Heart left ventricle (tissue), 16 donors: ENCODE results near the gene GPR171. TPM values are rescaled to one million over a fixed set of nuclear protein-coding genes. Genes with fewer than 3 reads are reported as not detected.
"Not testable (repeated sequence)": the region's sequence is repeated elsewhere in the genome, so short reads cannot be mapped to it uniquely, and the experiment has no call there.

Experiments
- ATAC-seq, 4 donors: fragments of 200-7000 bp; cut with Tn5 transposase; one replicate each; pipeline ENCODE4 v1.9.1; 2020 to 2022; ENCODE audit warnings: moderate library complexity in 4 of 4, mild to moderate bottlenecking in 3 of 4, moderate number of reproducible peaks in 1 of 4
- DNase-seq, 5 donors: peaks; one replicate each; pipeline ENCODE4 v3.0.0-alpha.2; 2020
- H3K27ac ChIP-seq, 12 donors: fragments of 200-600 bp; sonication (generic) in 4 of 12; one replicate each; pipeline versions ENCODE4 v1.5.0 to v1.8.0; 2016 to 2022; ENCODE audit warnings: mild to moderate bottlenecking in 2 of 12
- H3K27me3 ChIP-seq, 9 donors: fragments of 200-600 bp; sonication (generic) in 2 of 9; one replicate each; pipeline versions ENCODE4 v1.5.1 to v1.8.0; 2016 to 2022; ENCODE audit warnings: mild to moderate bottlenecking in 3 of 9
- H3K36me3 ChIP-seq, 9 donors: fragments of 200-600 bp; sonication (generic) in 2 of 9; one replicate each; pipeline versions ENCODE4 v1.5.0 to v1.8.0; 2018 to 2022; ENCODE audit warnings: mild to moderate bottlenecking in 2 of 9
- H3K4me1 ChIP-seq, 12 donors: fragments of 200-600 bp; sonication (generic) in 4 of 12; one replicate each; pipeline versions ENCODE4 v1.5.0 to v1.8.0; 2016 to 2022; ENCODE audit warnings: mild to moderate bottlenecking in 3 of 12
- H3K4me3 ChIP-seq, 12 donors: fragments of 200-600 bp; sonication (generic) in 4 of 12; one replicate each; pipeline versions ENCODE4 v1.5.0 to v1.8.0; 2017 to 2022; ENCODE audit warnings: mild to moderate bottlenecking in 9 of 12, moderate library complexity in 4 of 12
- H3K9me3 ChIP-seq, 12 donors: fragments of 200-600 bp; sonication (generic) in 4 of 12; one replicate each; pipeline versions ENCODE4 v1.5.0 to v1.8.0; 2016 to 2022; ENCODE audit warnings: mild to moderate bottlenecking in 1 of 12
- POLR2A ChIP-seq, 2 donors: fragments of 450-650 bp; IDR thresholded peaks; one replicate each; pipeline ENCODE4 v1.6.1; 2017; ENCODE audit warnings: antibody characterized with exemption in 2 of 2, mild to moderate bottlenecking in 2 of 2, moderate library complexity in 2 of 2
- WGBS, 4 donors: extraction: QIAGEN DNeasy Blood & Tissue Kit in 2 of 4; methylation state at CpG; one replicate each; pipeline versions ENCODE4 v1.1.5 to v1.1.7; 2013 to 2018; 5-methylcytosine and 5-hydroxymethylcytosine counted together
- intact Hi-C, 10 donors: fragments of 100-400 bp; cut with DNase I; formaldehyde crosslinking; loops; one replicate each; pipeline versions ENCODE4 v1.11.1 to v1.14.2; 2022
- polyA plus RNA-seq, 2 donors: library from polyadenylated mRNA; stranded (reverse); fragments of 200-250 nt; gene quantifications; one replicate each; pipeline ENCODE4 v1.2.3, GENCODE V29; 2013
- total RNA-seq, 9 donors: library from RNA; depleted of rRNA in 2 of 9; stranded (reverse); fragments of >200 nt in 2 of 9; fragmentation: NEBNext Ultra II Directional in 3 of 9; extraction: Animal tissue kit (Norgen Biotek cat#: 25700) in 3 of 9; gene quantifications; one replicate each; pipeline versions ENCODE4 v1.1.0 to v1.2.4, GENCODE V29; 2016 to 2023
- TF ChIP-seq, protein P1 (sequence below), 12 donors: fragments of 200-600 bp; sonication (generic) in 4 of 12; IDR thresholded peaks; one replicate each; pipeline versions ENCODE4 v1.5.0 to v1.8.0; 2018 to 2022; ENCODE audit warnings: antibody characterized with exemption in 12 of 12, mild to moderate bottlenecking in 5 of 12
- donor health status: ischemic (EF 13 %, LVEDD 7.1; RV severe dilation, severe dysfunction).
- donor health status: healthy with polysubstance abuse.
- donor health status: DM: no; HTN: yes; CAD: no.
- donor health status: DM: no; HTN: no; CAD: no.
- donor health status: ischemic (EF 25% LVEDD 6.9; RV normal size, moderate dysfunction).
- donor health status: ischemic (EF 25% LVEDD 5.7; RV mildly dilated, moderate dysfunction).
- donor health status: healthy.
- donor health status: DM: yes; HTN: yes; CAD: no.
- donor health status: ischemic (EF 35%, LVEDD 5.7; RV mildly dilated, moderate dysfunction).
- donor health status: nonischemic (EF 11% LVEDD 7.7; RV severe dilation, severe dysfunction).
- donor health status: DM: yes; HTN: yes; CAD: no.
- donor health status: PGD.
- donor health status: ischemic (EF 29% LVEDD 5.4; RV normal size, mild dysfunction).
- donor health status: nonischemic (EF 23%, LVEDD 6.1; RV moderate dilation, normal function).

The GPR171 gene
- total and polyA plus RNA-seq, 11 donors, result 0.18 to 2.1 (median 0.34) TPM; not detected in 5

DNA sequence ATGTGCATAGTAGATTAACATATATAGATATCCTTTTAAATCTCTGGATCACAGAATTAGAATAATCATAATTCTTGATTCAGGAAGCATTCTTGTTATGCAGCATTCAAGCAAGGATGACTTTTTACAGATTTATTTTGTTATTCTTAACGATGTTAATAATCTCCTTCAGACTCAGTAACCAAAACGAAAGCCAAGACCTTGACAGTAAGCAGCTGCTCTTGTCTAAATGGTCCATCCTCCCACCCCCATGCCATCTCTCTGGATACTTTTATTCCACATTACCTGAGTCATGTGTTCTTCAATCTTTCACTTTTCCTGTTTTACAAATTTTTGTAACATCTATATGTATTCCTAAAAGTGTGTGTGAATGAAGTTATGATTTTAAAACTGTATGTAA, 33.3 kb upstream of the GPR171 start:
- Histone ChIP-seq H3K4me1 (peaks cover 0 to 11% (median 0%) of the 10 kb centered on the region in 12 donors), H3K36me3 (no peaks in the 10 kb centered on the region), H3K9me3 (no peaks in the 10 kb centered on the region), H3K27me3 (no peaks in the 10 kb centered on the region), H3K4me3 (no peak overlapping the region), H3K27ac (peak overlapping the region in 1 of 12 donors; percentile 49)
- TF ChIP-seq, protein P1, sequence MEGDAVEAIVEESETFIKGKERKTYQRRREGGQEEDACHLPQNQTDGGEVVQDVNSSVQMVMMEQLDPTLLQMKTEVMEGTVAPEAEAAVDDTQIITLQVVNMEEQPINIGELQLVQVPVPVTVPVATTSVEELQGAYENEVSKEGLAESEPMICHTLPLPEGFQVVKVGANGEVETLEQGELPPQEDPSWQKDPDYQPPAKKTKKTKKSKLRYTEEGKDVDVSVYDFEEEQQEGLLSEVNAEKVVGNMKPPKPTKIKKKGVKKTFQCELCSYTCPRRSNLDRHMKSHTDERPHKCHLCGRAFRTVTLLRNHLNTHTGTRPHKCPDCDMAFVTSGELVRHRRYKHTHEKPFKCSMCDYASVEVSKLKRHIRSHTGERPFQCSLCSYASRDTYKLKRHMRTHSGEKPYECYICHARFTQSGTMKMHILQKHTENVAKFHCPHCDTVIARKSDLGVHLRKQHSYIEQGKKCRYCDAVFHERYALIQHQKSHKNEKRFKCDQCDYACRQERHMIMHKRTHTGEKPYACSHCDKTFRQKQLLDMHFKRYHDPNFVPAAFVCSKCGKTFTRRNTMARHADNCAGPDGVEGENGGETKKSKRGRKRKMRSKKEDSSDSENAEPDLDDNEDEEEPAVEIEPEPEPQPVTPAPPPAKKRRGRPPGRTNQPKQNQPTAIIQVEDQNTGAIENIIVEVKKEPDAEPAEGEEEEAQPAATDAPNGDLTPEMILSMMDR (IDR thresholded peaks at IDR 0.05), result no peak
- no peak for TF ChIP-seq POLR2A (IDR thresholded peaks at IDR 0.05)
- DNase-seq (no peak), ATAC-seq (no peak)
- 51 to 70% (median 59%) methylated on average over 2 of the region's 2 CpGs for WGBS, 4 donors
- intact Hi-C loops, result no loop called here

DNA sequence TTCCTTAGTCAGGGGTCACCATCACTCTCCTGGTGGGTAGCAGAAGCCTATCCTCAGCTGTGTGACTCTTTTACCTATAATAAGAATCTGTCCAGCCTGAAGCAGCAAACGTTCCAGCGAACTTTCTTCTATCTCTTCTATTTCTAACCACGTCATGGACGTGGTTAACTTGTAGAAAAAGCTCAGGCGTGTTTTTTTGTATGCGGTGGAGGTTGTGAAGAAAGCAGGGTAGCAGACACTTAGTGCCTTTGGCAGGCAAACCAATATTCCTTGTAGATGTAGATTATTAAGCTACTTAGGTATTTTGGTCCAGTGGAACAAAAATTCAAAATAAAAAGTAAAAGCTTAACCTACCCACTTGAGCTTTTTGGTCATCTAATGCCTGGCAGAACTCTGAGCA, 31.8 kb upstream of the GPR171 start:
- TF ChIP-seq, protein P1 (IDR thresholded peaks at IDR 0.05), result no peak
- TF ChIP-seq POLR2A (IDR thresholded peaks at IDR 0.05), result no peak
- Histone ChIP-seq H3K4me3 (no peak overlapping the region), H3K9me3 (no peaks in the 10 kb centered on the region), H3K36me3 (no peaks in the 10 kb centered on the region), H3K27me3 (no peaks in the 10 kb centered on the region), H3K27ac (peak overlapping the region in 1 of 12 donors; percentile 49), H3K4me1 (peaks cover 0 to 25% (median 1%) of the 10 kb centered on the region in 12 donors)
- DNase-seq (no peak), ATAC-seq (no peak)
- WGBS, 4 donors, result 87 to 93% (median 90%) methylated on average over 6 of the region's 6 CpGs
- intact Hi-C loops, result no loop called here

DNA sequence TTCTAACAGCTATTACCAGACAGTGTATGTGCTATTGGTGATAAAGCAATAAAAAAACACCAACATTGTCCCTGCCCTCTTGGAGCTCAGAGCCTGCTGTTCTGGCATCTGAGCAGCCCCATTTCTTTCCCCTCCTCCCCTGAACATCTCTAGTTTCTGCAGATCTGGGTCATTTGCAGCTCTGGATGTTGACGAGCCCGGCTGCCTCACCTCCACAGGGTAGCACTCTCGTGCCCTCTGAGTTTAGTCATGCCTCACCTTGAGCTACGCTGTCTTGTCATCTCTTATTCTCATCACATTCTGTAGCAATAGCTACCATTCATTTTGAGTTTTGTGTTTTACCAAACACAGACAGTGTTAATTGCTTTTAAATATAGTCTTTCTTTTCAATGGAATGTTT, 30.0 kb upstream of the GPR171 start:
- 87 to 93% (median 90%) methylated on average over 4 of the region's 4 CpGs for WGBS, 4 donors
- Histone ChIP-seq H3K27me3 (no peaks in the 10 kb centered on the region), H3K36me3 (no peaks in the 10 kb centered on the region), H3K27ac (peak overlapping the region in 1 of 12 donors; percentile 16), H3K4me3 (no peak overlapping the region), H3K4me1 (peaks cover 0 to 36% (median 9%) of the 10 kb centered on the region in 12 donors), H3K9me3 (no peaks in the 10 kb centered on the region)
- intact Hi-C loops, result no loop called here
- DNase-seq, result no peak
- no peak for ATAC-seq
- TF ChIP-seq, protein P1 (IDR thresholded peaks at IDR 0.05), result no peak
- no peak for TF ChIP-seq POLR2A (IDR thresholded peaks at IDR 0.05)

DNA sequence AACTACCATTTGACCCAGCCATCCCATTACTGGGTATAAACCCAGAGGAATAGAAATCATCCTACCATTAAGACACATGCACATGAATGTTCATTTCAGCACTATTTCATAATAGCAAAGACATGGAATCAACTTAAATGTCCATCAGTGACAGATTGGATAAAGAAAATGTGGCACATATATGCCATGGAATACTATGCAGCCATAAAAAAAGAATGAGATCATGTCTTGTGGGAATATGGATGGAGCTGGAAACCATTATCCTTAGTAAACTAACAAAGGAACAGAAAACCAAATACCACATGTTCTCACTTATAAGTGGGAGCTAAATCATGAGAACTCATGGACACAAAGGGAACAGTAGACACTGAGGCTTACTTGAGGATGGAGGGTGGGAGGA, 29.4 kb upstream of the GPR171 start:
- intact Hi-C loops, H3K36me3 ChIP-seq, ATAC-seq, DNase-seq, H3K27ac ChIP-seq, H3K9me3 ChIP-seq, H3K4me3 ChIP-seq, H3K27me3 ChIP-seq: not testable (repeated sequence)
- H3K4me1 ChIP-seq, result peaks cover 0 to 42% (median 13%) of the 10 kb centered on the region in 12 donors

DNA sequence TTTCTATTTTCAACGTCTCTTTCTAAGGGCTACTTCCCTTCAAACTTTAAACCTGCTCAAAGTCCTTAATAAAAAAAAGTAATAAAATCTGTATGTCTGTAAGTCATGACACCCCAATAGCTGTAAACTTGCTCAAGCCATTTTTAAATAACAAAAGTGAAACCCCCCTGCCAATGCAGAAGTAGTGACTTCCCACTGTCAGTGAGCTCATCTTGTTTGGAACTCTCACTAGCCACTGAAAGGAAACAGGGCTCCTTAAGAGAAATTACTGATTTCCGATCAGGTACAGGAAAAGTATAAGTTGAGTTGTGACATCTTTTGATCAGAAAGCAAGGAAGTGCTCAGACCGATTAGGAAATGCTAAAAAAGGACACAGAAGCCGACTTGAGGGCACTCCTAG, 27.6 kb upstream of the GPR171 start:
- Histone ChIP-seq H3K27ac (peak overlapping the region in 8 of 12 donors; percentile 3 to 50 (median 24)), H3K36me3 (no peaks in the 10 kb centered on the region), H3K4me1 (peaks cover 0 to 46% (median 14%) of the 10 kb centered on the region in 12 donors), H3K4me3 (peak overlapping the region in 2 of 12 donors; percentile 2 to 10), H3K9me3 (no peaks in the 10 kb centered on the region), H3K27me3 (no peaks in the 10 kb centered on the region)
- WGBS, 4 donors, result 44 to 57% (median 48%) methylated on average over 4 of the region's 4 CpGs
- intact Hi-C loops, result no loop called here
- ATAC-seq (no peak), DNase-seq (no peak)
- TF ChIP-seq, protein P1 (IDR thresholded peaks at IDR 0.05), result no peak
- TF ChIP-seq POLR2A (IDR thresholded peaks at IDR 0.05), result no peak
